HT-29 (cell line): ENCODE measurements around the gene ZNF428. TPM values are rescaled to one million over a fixed set of nuclear protein-coding genes. Genes with fewer than 3 reads are reported as not detected.
"Not testable (repeated sequence)": the region's sequence is repeated elsewhere in the genome, so short reads cannot be mapped to it uniquely, and the experiment has no call there.

Source experiments
- DNase-seq: peaks from one replicate; pipeline ENCODE4 v3.0.0-alpha.2; 2015; ENCODE audit warnings: low spot score
- total RNA-seq: library from RNA; depleted of rRNA; stranded (reverse); fragments of >200 nt; shearing (Covaris generic); gene quantifications from 2 replicates; pipeline ENCODE4 v1.2.3, GENCODE V29; 2014

The ZNF428 gene
- total RNA-seq, 1 experiment from 2014 or later: 100 TPM

- DNase-seq: no peak
These were observed 26.6 kb downstream of the ZNF428 start for GRCh38 chr19:43592800-43593350.

GRCh38 chr19:43591904-43592772, 27.3 kb downstream of the ZNF428 start:
- no peak for DNase-seq

- DNase-seq: no peak
These were observed 29.8 kb downstream of the ZNF428 start for GRCh38 chr19:43589678-43590077.

GRCh38 chr19:43589277-43589676, 30.2 kb downstream of the ZNF428 start:
- no peak for DNase-seq

- DNase-seq: not testable (repeated sequence)
These were observed 32.4 kb downstream of the ZNF428 start for GRCh38 chr19:43587029-43587428.

- no peak for DNase-seq
These were observed 33.1 kb downstream of the ZNF428 start for GRCh38 chr19:43586346-43586745.

- DNase-seq: no peak
These were observed 34.9 kb downstream of the ZNF428 start for GRCh38 chr19:43584484-43584883.

- no peak for DNase-seq
These were observed 36.9 kb downstream of the ZNF428 start for GRCh38 chr19:43582495-43582894.

- DNase-seq: no peak
These were observed 38.0 kb downstream of the ZNF428 start for GRCh38 chr19:43581467-43581866.

GRCh38 chr19:43578787-43579186, 40.6 kb downstream of the ZNF428 start:
- DNase-seq: no peak

GRCh38 chr19:43575955-43576878, 43.2 kb downstream of the ZNF428 start:
- no peak for DNase-seq

GRCh38 chr19:43575156-43575950, 44.1 kb downstream of the ZNF428 start, which contains the start of the genes PINLYP and XRCC1:
PINLYP (plus strand) TSS chr19:43575801; CDS start chr19:43577192, 1,391 bp downstream.
XRCC1 (minus strand) TSS chr19:43575527; CDS start chr19:43575458, 69 bp downstream.
- peak; percentile 100 for DNase-seq

- DNase-seq: no peak
These were observed 44.8 kb downstream of the ZNF428 start for GRCh38 chr19:43574424-43575155.

- no peak for DNase-seq
These were observed 47.2 kb downstream of the ZNF428 start for GRCh38 chr19:43572171-43572588.

GRCh38 chr19:43570174-43570791, 49.1 kb downstream of the ZNF428 start:
- DNase-seq: no peak

GRCh38 chr19:43569657-43570056, 49.8 kb downstream of the ZNF428 start:
- no peak for DNase-seq

- DNase-seq: no peak
These were observed 54.6 kb downstream of the ZNF428 start for GRCh38 chr19:43564800-43565199.

GRCh38 chr19:43563816-43564457, 55.5 kb downstream of the ZNF428 start:
- no peak for DNase-seq

GRCh38 chr19:43562698-43563241, 56.7 kb downstream of the ZNF428 start:
- no peak for DNase-seq
